ENCODE measurements around the gene SLC6A6. TPM values are rescaled to one million over a fixed set of nuclear protein-coding genes. Genes with fewer than 3 reads are reported as not detected.

The SLC6A6 gene
- total RNA-seq, 2 donors from 2014 or later: 4.9 to 5.7 TPM

GRCh38 chr3:14452740-14453710 is 50.6 kb downstream of the SLC6A6 start:
- ATAC-seq (peak; percentile 89), DNase-seq (peak; percentile 76 to 91 (median 86))
- TF ChIP-seq, protein P1, sequence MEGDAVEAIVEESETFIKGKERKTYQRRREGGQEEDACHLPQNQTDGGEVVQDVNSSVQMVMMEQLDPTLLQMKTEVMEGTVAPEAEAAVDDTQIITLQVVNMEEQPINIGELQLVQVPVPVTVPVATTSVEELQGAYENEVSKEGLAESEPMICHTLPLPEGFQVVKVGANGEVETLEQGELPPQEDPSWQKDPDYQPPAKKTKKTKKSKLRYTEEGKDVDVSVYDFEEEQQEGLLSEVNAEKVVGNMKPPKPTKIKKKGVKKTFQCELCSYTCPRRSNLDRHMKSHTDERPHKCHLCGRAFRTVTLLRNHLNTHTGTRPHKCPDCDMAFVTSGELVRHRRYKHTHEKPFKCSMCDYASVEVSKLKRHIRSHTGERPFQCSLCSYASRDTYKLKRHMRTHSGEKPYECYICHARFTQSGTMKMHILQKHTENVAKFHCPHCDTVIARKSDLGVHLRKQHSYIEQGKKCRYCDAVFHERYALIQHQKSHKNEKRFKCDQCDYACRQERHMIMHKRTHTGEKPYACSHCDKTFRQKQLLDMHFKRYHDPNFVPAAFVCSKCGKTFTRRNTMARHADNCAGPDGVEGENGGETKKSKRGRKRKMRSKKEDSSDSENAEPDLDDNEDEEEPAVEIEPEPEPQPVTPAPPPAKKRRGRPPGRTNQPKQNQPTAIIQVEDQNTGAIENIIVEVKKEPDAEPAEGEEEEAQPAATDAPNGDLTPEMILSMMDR (IDR thresholded peaks at IDR 0.05): peak in 4 of 7 experiments; percentile 23 to 45 (median 31)
- peak in 2 of 3 donors; percentile 13 to 31 for TF ChIP-seq POLR2A (IDR thresholded peaks at IDR 0.05)
- no peak overlapping the region for H3K4me3 ChIP-seq
- peaks cover 52% of the 10 kb centered on the region for H3K4me1 ChIP-seq
- H3K9me3 ChIP-seq: no peaks in the 10 kb centered on the region
- H3K27me3 ChIP-seq: no peaks in the 10 kb centered on the region
- H3K36me3 ChIP-seq (replicated peaks in 1 of 2; ENCODE audit: insufficient read depth in 1 of 2, low read depth in 2 of 2): no peaks in the 10 kb centered on the region
- intact Hi-C loops (cut with DNase I): no loop called here
- peak overlapping the region; percentile 53 to 88 (median 78) for H3K27ac ChIP-seq
- WGBS, 2 donors: 31 to 33% methylated on average over 15 to 25 of the region's 25 CpGs

- TF ChIP-seq, protein P1 (IDR thresholded peaks at IDR 0.05): no peak
- no peak for TF ChIP-seq POLR2A (IDR thresholded peaks at IDR 0.05)
- no peaks in the 10 kb centered on the region for H3K9me3 ChIP-seq
- peaks cover 55% of the 10 kb centered on the region for H3K4me1 ChIP-seq
- ATAC-seq: no peak
- WGBS, 2 donors: 43 to 45% methylated on average over 18 to 23 of the region's 23 CpGs
- H3K4me3 ChIP-seq: no peak overlapping the region
- intact Hi-C loops (cut with DNase I): no loop called here
- H3K36me3 ChIP-seq (replicated peaks in 1 of 2; ENCODE audit: insufficient read depth in 1 of 2, low read depth in 2 of 2): no peaks in the 10 kb centered on the region
- peak overlapping the region in 3 of 4 donors; percentile 35 to 88 (median 87) for H3K27ac ChIP-seq
- H3K27me3 ChIP-seq: no peaks in the 10 kb centered on the region
- DNase-seq: no peak
Observed at GRCh38 chr3:14453876-14454638, 51.7 kb downstream of the SLC6A6 start.

- no peaks in the 10 kb centered on the region for H3K9me3 ChIP-seq
- H3K4me3 ChIP-seq: no peak overlapping the region
- peak overlapping the region in 2 of 4 donors; percentile 32 to 43 for H3K27ac ChIP-seq
- intact Hi-C loops (cut with DNase I): no loop called here
- no peaks in the 10 kb centered on the region for H3K27me3 ChIP-seq
- ATAC-seq (no peak), DNase-seq (no peak)
- TF ChIP-seq, protein P1 (IDR thresholded peaks at IDR 0.05): no peak
- no peak for TF ChIP-seq POLR2A (IDR thresholded peaks at IDR 0.05)
- peaks cover 62% of the 10 kb centered on the region for H3K4me1 ChIP-seq
- H3K36me3 ChIP-seq (replicated peaks in 1 of 2; ENCODE audit: insufficient read depth in 1 of 2, low read depth in 2 of 2): no peaks in the 10 kb centered on the region
- 50 to 57% methylated on average over 8 of the region's 8 CpGs for WGBS, 2 donors
Observed at GRCh38 chr3:14454639-14455310, 52.4 kb downstream of the SLC6A6 start.

- peaks cover 72% of the 10 kb centered on the region for H3K4me1 ChIP-seq
- no peak for ATAC-seq
- WGBS, 2 donors: 54 to 62% methylated on average over 5 to 6 of the region's 6 CpGs
- H3K9me3 ChIP-seq: no peaks in the 10 kb centered on the region
- H3K27ac ChIP-seq: peak overlapping the region in 2 of 4 donors; percentile 32 to 43
- intact Hi-C loops (cut with DNase I): no loop called here
- peak; percentile 47 to 74 (median 70) for DNase-seq
- TF ChIP-seq POLR2A (IDR thresholded peaks at IDR 0.05): no peak
- TF ChIP-seq, protein P1 (IDR thresholded peaks at IDR 0.05): no peak
- no peaks in the 10 kb centered on the region for H3K36me3 ChIP-seq (replicated peaks in 1 of 2; ENCODE audit: insufficient read depth in 1 of 2, low read depth in 2 of 2)
- no peak overlapping the region for H3K4me3 ChIP-seq
- no peaks in the 10 kb centered on the region for H3K27me3 ChIP-seq
Observed at GRCh38 chr3:14455571-14456317, 53.3 kb downstream of the SLC6A6 start.

Data from body of pancreas (tissue), 4 donors.